IMR-90 (cell line): ENCODE data around the gene TENT5C. TPM values are rescaled to one million over a fixed set of nuclear protein-coding genes. Genes with fewer than 3 reads are reported as not detected.

ENCODE experiments used
- ATAC-seq: fragments of 200-7000 bp; cut with Tn5 transposase; 2 replicates; pipeline ENCODE4 v1.9.1; 2020; ENCODE audit warnings: low read depth, mild to moderate bottlenecking, moderate library complexity
- BruUV-seq: library from RNA; stranded (reverse); fragments of 400-500 nt; replicated peaks from 2 replicates; lab custom pipeline; 2021; lab: Mats Ljungman, UMichigan
- CTCF ChIA-PET: fragments of 300-600 bp; formaldehyde crosslinking; extraction: SDS; loops from one replicate; lab custom pipeline; 2021; ENCODE audit warnings: antibody characterized with exemption; lab: Yijun Ruan, JAX
- POLR2A ChIA-PET: fragments of 300-600 bp; sonication (Branson Sonifier 250); formaldehyde crosslinking; loops from one replicate; lab custom pipeline; 2022; ENCODE audit warnings: antibody characterized with exemption; ENCODE audit not compliant: unreplicated experiment; lab: Charles Lee
- DNase-seq: peaks from one replicate; pipeline ENCODE4 v3.0.0; 2013
- H2AFZ ChIP-seq: replicated peaks from 2 replicates; pipeline ENCODE3; 2013; ENCODE audit warnings: low read length, mild to moderate bottlenecking; ENCODE audit not compliant: poor library complexity
- H2AK5ac ChIP-seq: 2 replicates; pipeline ENCODE4 v1.6.1; 2013; ENCODE audit warnings: low read depth, low read length, inconsistent platforms
- H2AK9ac ChIP-seq: replicated peaks from 2 replicates; pipeline ENCODE3; 2013; ENCODE audit warnings: mild to moderate bottlenecking, low read depth, low read length, moderate library complexity; ENCODE audit not compliant: poor library complexity
- H2BK120ac ChIP-seq: 2 replicates; pipeline ENCODE4 v1.6.1; 2013; ENCODE audit warnings: low read depth, low read length, inconsistent platforms
- H2BK15ac ChIP-seq: 3 replicates; pipeline ENCODE4 v1.6.1; 2013; ENCODE audit warnings: low read depth, low read length, inconsistent platforms
- H2BK20ac ChIP-seq: 2 replicates; pipeline ENCODE4 v1.6.1; 2013; ENCODE audit warnings: low read depth, mild to moderate bottlenecking, inconsistent platforms, low read length, moderate library complexity
- H2BK5ac ChIP-seq: 2 replicates; pipeline ENCODE4 v1.6.1; 2013; ENCODE audit warnings: mild to moderate bottlenecking, low read depth, low read length, inconsistent platforms; ENCODE audit not compliant: poor library complexity, severe bottlenecking
- H3K14ac ChIP-seq: replicated peaks from 2 replicates; pipeline ENCODE4 v1.6.1; 2013; ENCODE audit warnings: low read depth, low read length, inconsistent platforms
- H3K18ac ChIP-seq: 2 replicates; pipeline ENCODE4 v1.6.1; 2013; ENCODE audit warnings: low read depth, low read length, control low read depth
- H3K23ac ChIP-seq: 2 replicates; pipeline ENCODE4 v1.6.1; 2013; ENCODE audit warnings: low read depth, low read length, inconsistent platforms
- H3K27ac ChIP-seq: 2 replicates; pipeline ENCODE4 v1.5.1; 2013; ENCODE audit warnings: mild to moderate bottlenecking, control low read depth, low read length; ENCODE audit not compliant: insufficient read depth
- H3K27me3 ChIP-seq: 2 replicates; pipeline ENCODE4 v1.6.1; 2013; ENCODE audit warnings: low read length; ENCODE audit not compliant: control insufficient read depth, insufficient read depth
- H3K36me3 ChIP-seq: 2 replicates; pipeline ENCODE4 v1.6.1; 2013; ENCODE audit warnings: low read length, mixed read lengths; ENCODE audit not compliant: control insufficient read depth, insufficient read depth
- H3K4ac ChIP-seq: 2 replicates; pipeline ENCODE4 v1.6.1; 2013; ENCODE audit warnings: low read depth, low read length, inconsistent platforms
- H3K4me1 ChIP-seq: 2 replicates; pipeline ENCODE4 v1.6.1; 2013; ENCODE audit warnings: low read length, mixed read lengths; ENCODE audit not compliant: control insufficient read depth, insufficient read depth
- H3K4me2 ChIP-seq: 2 replicates; pipeline ENCODE4 v1.6.1; 2013; ENCODE audit warnings: low read depth, mild to moderate bottlenecking, control low read depth, low read length, moderate library complexity
- H3K4me3 ChIP-seq: 2 replicates; pipeline ENCODE4 v1.5.1; 2013; ENCODE audit warnings: low read depth, mild to moderate bottlenecking, control low read depth, low read length, moderate library complexity; ENCODE audit not compliant: insufficient read depth
- H3K56ac ChIP-seq: 2 replicates; pipeline ENCODE4 v1.6.1; 2013; ENCODE audit warnings: low read length, inconsistent platforms; ENCODE audit not compliant: insufficient read depth; ENCODE audit errors: extremely low read depth
- H3K79me1 ChIP-seq, 2 experiments: 2 replicates each; pipeline ENCODE4 v1.6.1; 2013; ENCODE audit warnings: low read length in 2 of 2, inconsistent platforms in 1 of 2, low read depth in 1 of 2
- H3K9ac ChIP-seq: 2 replicates; pipeline ENCODE4 v1.6.1; 2013; ENCODE audit warnings: low read depth, low read length, control low read depth
- H3K9me1 ChIP-seq: 2 replicates; pipeline ENCODE4 v1.6.1; 2013; ENCODE audit warnings: low read length, inconsistent platforms; ENCODE audit not compliant: insufficient read depth
- H3K9me3 ChIP-seq: 2 replicates; pipeline ENCODE4 v1.6.1; 2013; ENCODE audit warnings: low read length; ENCODE audit not compliant: control insufficient read depth, insufficient read depth
- H4K20me1 ChIP-seq: 2 replicates; pipeline ENCODE4 v1.6.1; 2013; ENCODE audit warnings: low read length, inconsistent platforms; ENCODE audit not compliant: insufficient read depth
- H4K5ac ChIP-seq: 2 replicates; pipeline ENCODE4 v1.6.1; 2013; ENCODE audit warnings: mild to moderate bottlenecking, low read depth, low read length, control low read depth
- H4K8ac ChIP-seq, 2 experiments: 2 replicates each; pipeline ENCODE4 v1.6.1; 2013; ENCODE audit warnings: low read depth in 2 of 2, low read length in 2 of 2, control low read depth in 1 of 2, inconsistent platforms in 1 of 2
- H4K91ac ChIP-seq: 2 replicates; pipeline ENCODE4 v1.6.1; 2013; ENCODE audit warnings: low read depth, low read length, inconsistent platforms; ENCODE audit not compliant: insufficient read depth
- CEBPB ChIP-seq: IDR thresholded peaks from 2 replicates; pipeline ENCODE4 v1.6.1; 2012; ENCODE audit warnings: low read depth, low read length, improper control_type of control experiment
- FOS ChIP-seq: fragments of 150-350 bp; IDR thresholded peaks from 2 replicates; pipeline ENCODE4 v1.6.1; 2016; ENCODE audit warnings: low read depth, low read length
- MAFK ChIP-seq: IDR thresholded peaks from 2 replicates; pipeline ENCODE4 v1.6.1; 2012; ENCODE audit warnings: low read depth, low read length, improper control_type of control experiment
- MAZ ChIP-seq: IDR thresholded peaks from 2 replicates; pipeline ENCODE4 v1.6.1; 2012; ENCODE audit warnings: low read depth, mild to moderate bottlenecking, low read length, improper control_type of control experiment, moderate library complexity, borderline replicate concordance
- MXI1 ChIP-seq: IDR thresholded peaks from 2 replicates; pipeline ENCODE4 v1.6.1; 2012; ENCODE audit warnings: low read depth, mild to moderate bottlenecking, low read length, moderate library complexity, borderline replicate concordance
- RFX5 ChIP-seq: IDR thresholded peaks from 2 replicates; pipeline ENCODE4 v1.8.0; 2012; ENCODE audit warnings: low read depth, mild to moderate bottlenecking, low read length, moderate library complexity
- WGBS, 2 experiments: methylation state at CpG; one replicate each; pipeline versions ENCODE4 v1.1.5 to v1.1.7; 2013; ENCODE audit warnings: missing lambda C conversion rate in 2 of 2; ENCODE audit not compliant: insufficient read length in 1 of 2; ENCODE audit errors: extremely low coverage in 2 of 2; 5-methylcytosine and 5-hydroxymethylcytosine counted together
- dilution Hi-C: fragments of 300-500 bp; cut with HindIII; formaldehyde crosslinking; loops from one replicate; pipeline ENCODE4 v1.14.3; 2018; ENCODE audit warnings: low sequenced_read_pairs; ENCODE audit not compliant: unreplicated experiment
- in situ Hi-C: fragments of 300-500 bp; cut with MboI; formaldehyde crosslinking; loops from 3 replicates; pipeline ENCODE4 v1.14.3; 2019; ENCODE audit warnings: low sequenced_read_pairs, inconsistent platforms, mixed read lengths
- intact Hi-C: fragments of 100-400 bp; cut with micrococcal nuclease; formaldehyde crosslinking; loops from 2 replicates; pipeline ENCODE4 v1.10.0; 2022
- polyA plus RNA-seq, 3 experiments: library from polyadenylated mRNA; depleted of rRNA; stranded (reverse); fragments of >200 nt; gene quantifications; 2 replicates each; pipeline ENCODE4 v1.2.3, GENCODE V29; 2012; ENCODE audit warnings: low replicate concordance in 1 of 3
- total RNA-seq: library from RNA; depleted of rRNA; stranded (reverse); fragments of >200 nt; gene quantifications from 2 replicates; pipeline ENCODE4 v1.2.3, GENCODE V29; 2012

Gene TENT5C
- total and polyA plus RNA-seq, 2 of the 4 experiments (the other 2 are of a cell fraction): 1.5 to 4.1 TPM

GRCh38 chr1:117571496-117571895, 34.4 kb upstream of the TENT5C start:
- TF ChIP-seq MAFK (no peak), CEBPB (no peak), MAZ (no peak), MXI1 (no peak), RFX5 (no peak), FOS (no peak)
- no peak overlapping the region for H3K23ac ChIP-seq
- H2BK15ac ChIP-seq: no peak overlapping the region
- peaks cover 20% of the 10 kb centered on the region for H3K27me3 ChIP-seq
- no TSS peak for BruUV-seq
- no peak overlapping the region for H4K8ac ChIP-seq
- no peaks in the 10 kb centered on the region for H3K9me3 ChIP-seq
- in situ Hi-C loops (no loop called here), dilution Hi-C loops (no loop called here), intact Hi-C loops (no loop called here)
- no peaks in the 10 kb centered on the region for H3K9me1 ChIP-seq
- CTCF ChIA-PET: no interaction called here
- no peak overlapping the region for H2AK5ac ChIP-seq
- no peak overlapping the region for H3K18ac ChIP-seq
- no CpG with 5 or more reads among the region's 5 CpGs for WGBS, 2 experiments
- H3K9ac ChIP-seq: no peak overlapping the region
- H4K5ac ChIP-seq: no peak overlapping the region
- no peaks in the 10 kb centered on the region for H3K79me1 ChIP-seq
- H2AK9ac ChIP-seq: no peak overlapping the region
- H3K56ac ChIP-seq: no peak overlapping the region
- no peak overlapping the region for H3K27ac ChIP-seq
- no peak overlapping the region for H3K4me2 ChIP-seq
- no peak overlapping the region for H3K14ac ChIP-seq
- H3K4me1 ChIP-seq: no peaks in the 10 kb centered on the region; the same call in 1 of the 2 replicates
- H4K20me1 ChIP-seq: no peaks in the 10 kb centered on the region
- H3K36me3 ChIP-seq: no peaks in the 10 kb centered on the region
- H2BK5ac ChIP-seq: no peak overlapping the region
- no peak overlapping the region for H2AFZ ChIP-seq
- DNase-seq (no peak), ATAC-seq (no peak)
- H3K4ac ChIP-seq: no peak overlapping the region
- H2BK120ac ChIP-seq: no peak overlapping the region
- POLR2A ChIA-PET: no interaction called here
- no peak overlapping the region for H2BK20ac ChIP-seq
- no peak overlapping the region for H4K91ac ChIP-seq
- H3K4me3 ChIP-seq: no peak overlapping the region
